Measurements from ENCODE around the gene FAF2. TPM values are rescaled to one million over a fixed set of nuclear protein-coding genes. Genes with fewer than 3 reads are reported as not detected.

Gene FAF2
- total RNA-seq, 2 donors from 2014 or later = 47.3 to 50.5 TPM

DNA sequence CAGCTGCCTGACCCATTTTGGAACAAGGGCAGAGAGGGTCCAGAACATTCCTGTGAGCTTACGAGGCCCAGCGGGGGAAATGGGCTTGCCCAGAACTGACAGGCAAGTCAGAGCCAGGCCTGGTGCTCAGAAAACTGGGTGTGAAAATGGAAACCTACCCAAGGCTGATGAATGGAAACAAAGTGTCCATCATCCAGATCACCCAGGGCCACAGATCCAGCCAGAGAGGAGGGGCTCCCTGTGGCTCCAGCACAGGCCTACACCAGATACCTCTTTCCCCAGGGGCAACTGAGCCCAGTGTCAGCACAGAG, 35.0 kb upstream of the FAF2 start:
- H3K27me3 Mint-ChIP-seq = no peaks in the 10 kb centered on the region
- H3K4me3 Mint-ChIP-seq = no peak overlapping the region
- no peak overlapping the region for H3K27ac Mint-ChIP-seq
- no peak for ATAC-seq
- no peaks in the 10 kb centered on the region for H3K9me3 Mint-ChIP-seq
- peaks cover 6% of the 10 kb centered on the region for H3K36me3 Mint-ChIP-seq
- no peak for DNase-seq (ENCODE audit: low spot score)
- H3K4me1 Mint-ChIP-seq (ENCODE audit: low read depth in 2 of 2) = peaks cover 18 to 39% of the 10 kb centered on the region in 2 donors

DNA sequence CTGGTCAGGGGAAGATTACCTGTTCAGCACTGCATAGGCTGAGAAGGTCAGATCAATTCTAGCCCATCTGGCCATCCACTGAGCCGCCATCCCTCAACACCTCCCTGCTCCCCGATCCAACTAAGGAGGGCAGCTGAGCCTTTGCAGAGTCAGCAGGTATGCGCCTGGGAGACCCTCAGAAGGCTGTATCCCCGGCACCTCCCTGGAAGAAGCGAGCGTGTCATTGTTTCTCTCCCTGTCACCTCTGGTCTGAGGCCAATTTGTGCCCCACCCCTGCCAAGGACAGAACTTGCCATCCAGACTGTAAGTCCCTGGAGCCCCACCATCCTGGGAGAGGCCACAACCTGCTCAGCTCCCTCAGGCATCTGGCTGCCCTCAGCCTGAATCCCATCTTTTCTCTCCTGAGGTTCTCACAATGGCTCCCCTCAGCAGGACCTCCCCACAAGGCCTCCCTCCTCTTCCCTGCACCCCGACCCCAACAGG, 34.4 kb upstream of the FAF2 start:
- H3K9me3 Mint-ChIP-seq = no peaks in the 10 kb centered on the region
- H3K27ac Mint-ChIP-seq = peak overlapping the region in 1 of 2 donors; percentile 43
- no peaks in the 10 kb centered on the region for H3K27me3 Mint-ChIP-seq
- H3K36me3 Mint-ChIP-seq = peaks cover 6% of the 10 kb centered on the region
- no peak overlapping the region for H3K4me3 Mint-ChIP-seq
- peaks cover 18 to 39% of the 10 kb centered on the region in 2 donors for H3K4me1 Mint-ChIP-seq (ENCODE audit: low read depth in 2 of 2)
- no peak for DNase-seq (ENCODE audit: low spot score)
- no peak for ATAC-seq

DNA sequence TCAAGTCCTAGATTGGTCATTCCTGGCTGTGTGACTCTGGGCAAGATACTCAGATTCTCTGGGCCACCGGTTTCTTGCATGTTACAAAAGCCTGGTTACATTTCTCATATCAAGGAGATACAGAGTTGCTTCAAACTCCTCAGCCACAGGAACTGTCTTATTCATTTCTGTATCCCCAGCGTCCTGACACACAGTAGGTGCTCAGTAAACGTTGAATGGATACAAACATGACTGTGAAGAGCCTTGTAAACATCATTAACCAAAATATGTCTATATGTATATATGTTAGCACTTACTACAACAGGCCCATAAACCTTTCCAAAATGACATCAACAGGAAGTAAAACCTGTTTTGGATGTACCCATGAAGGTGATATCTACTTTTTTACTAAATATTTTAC, 33.5 kb upstream of the FAF2 start:
- Mint-ChIP-seq H3K27me3 (no peaks in the 10 kb centered on the region), H3K27ac (peak overlapping the region; percentile 34 to 77), H3K4me1 (ENCODE audit: low read depth in 2 of 2) (peaks cover 18 to 39% of the 10 kb centered on the region in 2 donors), H3K36me3 (peaks cover 5% of the 10 kb centered on the region), H3K9me3 (no peaks in the 10 kb centered on the region), H3K4me3 (peak overlapping the region; percentile 86)
- no peak for ATAC-seq
- no peak for DNase-seq (ENCODE audit: low spot score)

DNA sequence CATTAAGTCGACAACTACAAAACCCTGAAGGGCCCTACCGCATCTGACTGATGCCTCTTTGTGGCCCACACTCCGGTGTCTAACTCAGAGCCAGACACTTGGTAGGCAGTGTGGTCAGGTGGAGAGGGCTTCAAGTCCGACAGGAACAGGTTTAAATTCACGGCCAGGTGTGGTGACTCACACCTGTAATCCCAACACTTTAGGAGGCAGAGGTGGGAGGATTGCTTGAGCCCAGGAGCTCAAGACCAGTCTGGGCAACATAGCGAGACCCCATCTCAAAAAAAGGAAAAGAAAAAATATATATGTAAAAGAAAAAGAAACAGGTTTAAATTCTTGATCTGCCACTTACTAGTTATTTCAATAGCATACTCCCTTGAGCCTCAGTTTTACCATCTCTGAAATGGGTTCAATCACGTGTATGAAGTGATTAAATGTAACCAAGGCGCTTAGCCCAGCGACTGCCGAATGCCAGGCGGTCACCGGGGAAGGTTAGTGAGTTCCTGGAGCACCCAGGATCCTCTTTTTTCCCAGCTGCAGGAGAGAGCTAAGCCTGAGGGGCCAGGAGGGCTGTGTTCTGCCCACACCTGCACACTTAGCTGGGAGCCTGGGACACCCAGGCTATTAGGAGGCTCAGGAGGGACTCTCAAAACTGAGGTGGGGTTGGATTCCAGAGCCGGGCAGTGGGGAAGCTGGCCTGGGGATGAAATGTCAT, 32.8 kb upstream of the FAF2 start:
- no peak for ATAC-seq
- H3K27me3 Mint-ChIP-seq = peaks cover 0 to 3% of the 10 kb centered on the region in 2 donors
- H3K4me1 Mint-ChIP-seq (ENCODE audit: low read depth in 2 of 2) = peaks cover 18 to 39% of the 10 kb centered on the region in 2 donors
- H3K4me3 Mint-ChIP-seq = peak overlapping the region; percentile 86
- peak overlapping the region; percentile 34 to 77 for H3K27ac Mint-ChIP-seq
- no peak for DNase-seq (ENCODE audit: low spot score)
- H3K9me3 Mint-ChIP-seq = no peaks in the 10 kb centered on the region
- H3K36me3 Mint-ChIP-seq = no peaks in the 10 kb centered on the region

DNA sequence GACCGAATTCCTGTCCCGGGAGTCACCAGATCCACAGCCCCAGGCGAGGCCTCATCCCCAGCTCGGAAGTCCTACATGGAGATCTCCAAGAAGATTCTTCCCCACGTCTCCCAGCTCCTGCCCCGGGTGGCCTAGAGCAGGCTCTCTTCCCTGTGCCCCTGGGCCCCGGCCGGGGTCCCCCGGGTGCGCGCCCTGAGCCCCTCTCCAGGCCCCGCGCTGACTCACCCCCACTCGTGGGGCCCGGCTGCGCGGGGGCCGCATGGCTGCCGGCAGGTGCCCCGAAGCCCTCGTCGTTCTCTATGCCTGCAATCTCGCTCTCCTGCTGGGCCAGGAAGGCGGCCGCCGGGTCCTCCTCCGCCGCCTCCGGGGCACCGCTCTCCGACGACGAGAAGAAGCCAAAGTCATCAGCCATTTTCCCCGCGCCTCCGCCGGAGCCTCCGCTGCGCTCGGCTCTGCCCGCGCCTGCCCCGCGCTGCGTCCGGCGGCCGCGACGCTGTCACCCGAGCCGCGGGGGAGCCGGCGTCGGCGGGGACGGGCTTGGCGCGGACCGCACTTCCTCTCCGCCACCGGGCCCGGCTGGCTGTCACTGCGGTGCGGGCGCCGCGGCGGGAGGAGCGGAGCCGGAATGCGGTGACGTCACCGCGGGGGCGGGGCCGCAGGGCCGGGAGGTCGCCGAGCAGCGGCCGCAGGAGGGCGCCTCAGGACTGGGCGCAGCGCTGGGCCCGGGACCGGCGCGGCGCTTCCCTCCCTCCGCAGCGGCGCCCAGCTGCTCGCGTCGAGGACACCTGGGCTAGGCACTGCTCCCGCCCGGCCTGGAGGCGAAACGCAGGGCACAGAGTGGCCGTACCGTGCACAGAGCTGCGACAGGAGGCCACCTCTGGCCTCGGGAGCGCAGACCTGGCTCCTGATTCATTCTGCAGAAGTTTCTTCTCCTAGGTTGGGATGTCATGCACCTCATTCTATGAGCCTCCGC, 31.9 kb upstream of the FAF2 start, which contains the start of gene CLTB:
Gene CLTB (minus strand): TSS at position 588 of the 973 bp plus-strand sequence. CDS start 176 bp downstream, at position 412.
- peak within 1 kb of the TSS; percentile 34 to 80 for H3K27ac Mint-ChIP-seq
- peak; percentile 98 for ATAC-seq
- no peaks in the 10 kb centered on the region for H3K36me3 Mint-ChIP-seq

DNA sequence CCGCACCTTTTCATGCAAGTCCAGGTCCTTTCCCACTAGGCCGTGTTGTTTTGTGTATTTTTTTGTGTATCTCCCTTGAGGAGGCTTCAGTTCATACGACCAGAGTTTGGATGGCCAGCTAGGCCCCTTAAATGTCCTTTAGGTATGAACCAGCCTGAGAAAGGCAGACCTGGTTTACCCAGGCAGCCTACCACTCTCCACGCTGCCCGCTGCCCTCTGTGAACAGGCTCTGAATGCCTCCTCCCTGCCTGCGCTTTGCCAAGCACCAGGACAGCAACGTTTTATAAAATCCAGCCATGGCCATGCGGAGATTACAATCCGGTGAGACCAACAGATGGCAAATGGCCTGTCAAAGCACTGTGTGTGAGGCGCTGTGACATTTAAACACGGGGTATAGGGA, 31.2 kb upstream of the FAF2 start:
- no peak for ATAC-seq
- Mint-ChIP-seq H3K4me3 (peak overlapping the region; percentile 53), H3K27me3 (peaks cover 0 to 8% of the 10 kb centered on the region in 2 donors), H3K9me3 (no peaks in the 10 kb centered on the region), H3K27ac (peak overlapping the region in 1 of 2 donors; percentile 80), H3K4me1 (ENCODE audit: low read depth in 2 of 2) (peaks cover 18 to 29% of the 10 kb centered on the region in 2 donors), H3K36me3 (no peaks in the 10 kb centered on the region)
- DNase-seq (ENCODE audit: low spot score) = no peak

More for the DNA sequence above, 31.9 kb upstream of the FAF2 start, which contains the start of gene CLTB:
- Mint-ChIP-seq H3K27me3 (peaks cover 0 to 8% of the 10 kb centered on the region in 2 donors), H3K4me3 (peak within 1 kb of the TSS; percentile 86), H3K9me3 (no peaks in the 10 kb centered on the region), H3K4me1 (ENCODE audit: low read depth in 2 of 2) (peaks cover 18 to 34% of the 10 kb centered on the region in 2 donors)
- DNase-seq (ENCODE audit: low spot score) = peak; percentile 88

DNA sequence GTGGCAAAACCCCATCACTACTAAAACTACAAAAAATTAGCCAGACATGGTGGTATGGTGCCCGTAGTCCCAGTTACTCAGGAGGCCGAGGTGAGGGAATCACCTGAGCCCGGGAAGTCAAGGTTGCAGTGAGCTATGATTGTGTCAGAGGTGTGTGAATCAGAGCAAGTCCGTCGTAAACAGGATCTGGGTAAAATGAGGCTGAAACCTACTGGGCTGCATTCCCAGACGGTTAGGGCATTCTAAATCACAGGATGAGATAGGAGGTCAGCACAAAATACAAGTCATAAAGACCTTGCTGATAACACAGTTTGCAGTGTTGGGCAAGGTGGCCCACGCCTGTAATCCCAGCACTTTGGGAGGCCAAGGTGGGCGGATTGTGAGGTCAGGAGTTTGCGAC, 29.9 kb upstream of the FAF2 start:
- no peak for DNase-seq (ENCODE audit: low spot score)
- no peak overlapping the region for H3K4me3 Mint-ChIP-seq
- H3K36me3 Mint-ChIP-seq = no peaks in the 10 kb centered on the region
- H3K4me1 Mint-ChIP-seq (ENCODE audit: low read depth in 2 of 2) = peaks cover 18 to 20% of the 10 kb centered on the region in 2 donors
- no peak overlapping the region for H3K27ac Mint-ChIP-seq
- peaks cover 5 to 15% of the 10 kb centered on the region in 2 donors for H3K27me3 Mint-ChIP-seq
- no peak for ATAC-seq
- no peaks in the 10 kb centered on the region for H3K9me3 Mint-ChIP-seq

DNA sequence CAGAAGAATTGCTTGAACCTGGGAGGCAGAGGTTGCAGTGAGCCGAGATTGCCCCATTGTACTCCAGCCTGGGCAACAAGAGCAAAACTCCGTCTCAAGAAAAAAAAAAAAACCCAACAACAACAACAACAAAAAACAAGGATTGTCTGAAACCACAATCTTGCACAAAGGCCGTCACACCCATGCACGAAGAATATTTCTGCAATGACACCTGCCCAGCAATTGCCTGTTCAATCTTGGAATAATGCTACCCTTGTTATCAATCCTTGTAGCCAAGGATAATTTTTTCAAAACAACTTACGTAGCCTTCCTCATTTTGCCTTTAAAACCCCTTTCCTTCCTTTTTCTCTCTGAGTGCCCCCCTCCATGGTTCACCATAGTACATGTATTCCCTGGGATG, 28.1 kb upstream of the FAF2 start:
- Mint-ChIP-seq H3K9me3 (no peaks in the 10 kb centered on the region), H3K27ac (no peak overlapping the region), H3K27me3 (peaks cover 5 to 16% of the 10 kb centered on the region in 2 donors), H3K4me1 (ENCODE audit: low read depth in 2 of 2) (peaks cover 10 to 15% of the 10 kb centered on the region in 2 donors), H3K4me3 (no peak overlapping the region), H3K36me3 (no peaks in the 10 kb centered on the region)
- DNase-seq (ENCODE audit: low spot score) = no peak
- ATAC-seq = no peak

DNA sequence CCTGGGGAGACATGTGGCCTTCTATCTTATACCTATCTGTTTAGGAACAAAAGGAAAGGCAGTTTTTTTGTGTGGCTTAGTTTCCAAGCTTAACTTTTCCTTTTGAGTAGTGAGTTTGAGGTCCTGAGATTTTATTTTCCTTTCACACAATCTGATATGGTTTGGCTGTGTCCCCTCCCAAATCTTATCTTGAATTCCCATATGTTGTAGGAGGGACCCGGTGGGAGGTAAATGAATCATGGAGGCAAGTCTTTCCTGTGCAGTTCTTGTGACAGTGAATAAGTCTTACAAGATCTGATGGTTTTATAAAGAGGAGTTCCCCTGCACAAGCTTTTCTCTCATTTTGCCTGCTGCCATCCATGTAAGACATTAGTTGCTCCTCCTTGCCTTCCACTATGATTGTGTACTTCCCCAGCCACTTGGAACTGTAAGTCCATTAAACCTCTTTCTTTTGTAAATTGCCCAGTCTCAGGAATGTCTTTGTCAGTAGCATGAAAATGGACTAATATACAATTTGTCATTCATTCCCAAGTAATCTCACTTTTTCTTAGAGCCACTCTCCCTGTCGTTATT, 27.1 kb upstream of the FAF2 start:
- Mint-ChIP-seq H3K27ac (no peak overlapping the region), H3K4me1 (ENCODE audit: low read depth in 2 of 2) (peaks cover 4 to 10% of the 10 kb centered on the region in 2 donors), H3K36me3 (no peaks in the 10 kb centered on the region), H3K27me3 (peaks cover 5 to 16% of the 10 kb centered on the region in 2 donors), H3K4me3 (no peak overlapping the region), H3K9me3 (no peaks in the 10 kb centered on the region)
- ATAC-seq = no peak
- no peak for DNase-seq (ENCODE audit: low spot score)

DNA sequence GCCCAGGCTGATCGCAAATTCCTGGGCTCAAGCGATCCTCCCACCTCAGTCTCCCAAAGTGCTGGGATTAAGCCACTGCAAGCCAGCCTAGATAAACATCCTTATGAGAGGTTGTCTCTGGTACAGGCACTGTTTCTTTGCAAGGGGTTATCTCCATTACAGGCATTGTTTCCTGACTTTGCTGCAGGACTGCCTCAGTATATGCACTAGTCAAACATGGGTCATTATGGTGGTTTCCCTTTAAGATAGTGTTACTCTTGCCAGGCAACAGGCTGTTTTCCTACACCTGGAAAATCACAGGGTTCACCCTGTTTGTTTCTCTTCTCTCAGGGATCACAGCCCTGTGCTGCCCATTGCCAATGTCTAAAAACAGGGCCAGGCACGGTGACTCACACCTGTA, 24.0 kb upstream of the FAF2 start:
- peaks cover 5 to 16% of the 10 kb centered on the region in 2 donors for H3K27me3 Mint-ChIP-seq
- H3K36me3 Mint-ChIP-seq = no peaks in the 10 kb centered on the region
- H3K9me3 Mint-ChIP-seq = no peaks in the 10 kb centered on the region
- ATAC-seq = no peak
- no peak for DNase-seq (ENCODE audit: low spot score)
- no peak overlapping the region for H3K27ac Mint-ChIP-seq
- H3K4me3 Mint-ChIP-seq = no peak overlapping the region
- H3K4me1 Mint-ChIP-seq (ENCODE audit: low read depth in 2 of 2) = no peaks in the 10 kb centered on the region

DNA sequence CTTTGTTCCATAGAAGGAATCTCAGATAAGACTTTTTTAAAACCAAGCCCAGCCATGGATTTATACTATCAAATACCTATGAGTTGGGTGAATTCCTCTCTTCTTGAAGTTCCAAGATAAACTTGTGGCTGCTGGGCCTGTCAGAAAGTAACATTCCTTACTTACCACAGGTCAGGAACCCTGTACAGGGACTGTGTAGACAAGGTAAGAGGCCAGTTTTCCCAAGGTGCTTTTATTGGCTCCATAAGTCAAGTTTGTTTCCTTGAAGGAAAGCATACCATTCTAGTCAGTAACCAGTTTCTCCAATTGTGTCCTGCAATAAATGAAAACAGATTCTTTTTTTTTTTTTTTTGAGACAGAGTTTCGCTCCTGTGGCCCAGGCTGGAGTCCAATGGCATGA, 23.0 kb upstream of the FAF2 start:
- Mint-ChIP-seq H3K4me1 (ENCODE audit: low read depth in 2 of 2) (no peaks in the 10 kb centered on the region), H3K9me3 (no peaks in the 10 kb centered on the region), H3K27ac (no peak overlapping the region), H3K4me3 (no peak overlapping the region), H3K27me3 (peaks cover 5 to 16% of the 10 kb centered on the region in 2 donors), H3K36me3 (no peaks in the 10 kb centered on the region)
- ATAC-seq = no peak
- DNase-seq (ENCODE audit: low spot score) = no peak

DNA sequence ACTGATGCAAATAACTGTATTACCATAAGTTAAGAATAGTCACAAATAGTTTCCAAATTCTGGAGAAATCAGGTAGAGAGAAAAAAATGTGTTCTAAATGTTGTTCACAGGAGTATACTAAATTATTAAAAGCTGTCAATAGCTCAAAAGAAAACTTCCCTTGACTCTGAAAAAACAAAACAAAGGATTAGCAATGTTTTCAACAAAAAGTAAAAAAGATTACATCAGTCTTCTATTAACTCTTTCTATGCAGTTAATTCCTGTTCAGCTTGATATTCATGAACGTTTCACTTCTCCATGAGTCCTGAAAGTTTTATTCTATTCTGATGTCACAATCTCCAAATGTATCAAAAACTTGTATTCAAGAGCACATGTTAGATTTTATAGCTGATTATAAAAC, 22.4 kb upstream of the FAF2 start:
- Mint-ChIP-seq H3K27ac (no peak overlapping the region), H3K36me3 (no peaks in the 10 kb centered on the region)
- no peak for ATAC-seq

DNA sequence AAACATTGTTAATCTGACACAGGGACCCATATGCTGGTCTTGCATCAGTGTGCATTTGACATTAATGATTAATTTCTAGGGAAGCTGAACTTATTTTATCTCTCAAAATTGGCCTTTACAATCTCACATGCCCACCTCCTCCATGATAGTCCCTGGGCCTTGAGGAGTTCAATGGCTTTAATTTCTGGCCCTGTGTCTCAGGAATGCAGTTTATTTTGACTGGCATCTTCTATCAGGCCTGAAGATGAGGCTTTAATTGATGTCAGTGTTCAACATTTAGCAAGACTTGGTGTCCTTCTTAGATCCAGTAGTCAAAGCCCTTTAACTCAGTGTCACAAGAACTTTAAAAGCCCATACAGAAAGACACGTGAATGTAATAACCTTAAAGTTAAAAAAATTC, 21.3 kb upstream of the FAF2 start:
- H3K4me3 Mint-ChIP-seq = no peak overlapping the region
- no peaks in the 10 kb centered on the region for H3K9me3 Mint-ChIP-seq
- ATAC-seq = no peak
- H3K27ac Mint-ChIP-seq = no peak overlapping the region
- DNase-seq (ENCODE audit: low spot score) = no peak
- H3K36me3 Mint-ChIP-seq = no peaks in the 10 kb centered on the region
- H3K4me1 Mint-ChIP-seq (ENCODE audit: low read depth in 2 of 2) = peaks cover 4 to 7% of the 10 kb centered on the region in 2 donors
- H3K27me3 Mint-ChIP-seq = peaks cover 5 to 8% of the 10 kb centered on the region in 2 donors

More for the DNA sequence above, 22.4 kb upstream of the FAF2 start:
- peaks cover 4 to 6% of the 10 kb centered on the region in 2 donors for H3K4me1 Mint-ChIP-seq (ENCODE audit: low read depth in 2 of 2)
- H3K4me3 Mint-ChIP-seq = no peak overlapping the region
- DNase-seq (ENCODE audit: low spot score) = no peak
- H3K27me3 Mint-ChIP-seq = peaks cover 5 to 11% of the 10 kb centered on the region in 2 donors
- H3K9me3 Mint-ChIP-seq = no peaks in the 10 kb centered on the region

Measured in natural killer cell treated with Interleukin-12 subunit alpha and Interleukin-12 subunit beta and Interleukin-15 and Interleukin-18, amount 100 ng/mL, for 72 hours (primary cell).